Measurements from ENCODE around the gene SPRYD3.
"Not testable (repeated sequence)": the region's sequence is repeated elsewhere in the genome, so short reads cannot be mapped to it uniquely, and the experiment has no call there.

SPRYD3 gene

GRCh38 chr12:53079226-53080117, at the start of gene SPRYD3:
SPRYD3 (minus strand) TSS chr12:53079390; CDS start chr12:53079333, 57 bp downstream.
- peak; percentile 92 for DNase-seq (ENCODE audit: low read depth)

GRCh38 chr12:53127169-53127568, 48.0 kb upstream of the SPRYD3 start:
- no peak for DNase-seq (ENCODE audit: low read depth)

- DNase-seq (ENCODE audit: low read depth), result no peak
These were observed 45.1 kb upstream of the SPRYD3 start for GRCh38 chr12:53124352-53124723.

- no peak for DNase-seq (ENCODE audit: low read depth)
These were observed 44.6 kb upstream of the SPRYD3 start for GRCh38 chr12:53123578-53124351.

- no peak for DNase-seq (ENCODE audit: low read depth)
These were observed 43.8 kb upstream of the SPRYD3 start for GRCh38 chr12:53122961-53123468.

GRCh38 chr12:53120685-53121525, 41.7 kb upstream of the SPRYD3 start:
- DNase-seq (ENCODE audit: low read depth), result no peak

- DNase-seq (ENCODE audit: low read depth), result no peak
These were observed 39.6 kb upstream of the SPRYD3 start for GRCh38 chr12:53118751-53119300.

- no peak for DNase-seq (ENCODE audit: low read depth)
These were observed 36.9 kb upstream of the SPRYD3 start for GRCh38 chr12:53115891-53116648.

GRCh38 chr12:53115112-53115890, 36.1 kb upstream of the SPRYD3 start:
- DNase-seq (ENCODE audit: low read depth), result no peak

- DNase-seq (ENCODE audit: low read depth), result no peak
These were observed 34.8 kb upstream of the SPRYD3 start for GRCh38 chr12:53113951-53114350.

- DNase-seq (ENCODE audit: low read depth), result no peak
These were observed 34.0 kb upstream of the SPRYD3 start for GRCh38 chr12:53113136-53113705.

GRCh38 chr12:53112431-53112830, 33.2 kb upstream of the SPRYD3 start:
- DNase-seq (ENCODE audit: low read depth), result not testable (repeated sequence)

- DNase-seq (ENCODE audit: low read depth), result no peak
These were observed 27.9 kb upstream of the SPRYD3 start for GRCh38 chr12:53107122-53107521.

GRCh38 chr12:53105712-53106439, 26.7 kb upstream of the SPRYD3 start:
- DNase-seq (ENCODE audit: low read depth), result no peak

- no peak for DNase-seq (ENCODE audit: low read depth)
These were observed 26.1 kb upstream of the SPRYD3 start for GRCh38 chr12:53105256-53105655.

- DNase-seq (ENCODE audit: low read depth), result no peak
These were observed 24.7 kb upstream of the SPRYD3 start for GRCh38 chr12:53103860-53104305.

- DNase-seq (ENCODE audit: low read depth), result no peak
These were observed 24.0 kb upstream of the SPRYD3 start, which contains the start of gene SOAT2 for GRCh38 chr12:53102883-53103807. SOAT2 (plus strand) TSS chr12:53103486; CDS start chr12:53103578, 92 bp downstream.

Measured in stimulated activated CD8-positive, alpha-beta memory T cell treated with anti-CD3 and anti-CD28 coated beads, Interleukin-15, amount 100 ng/mL, for 24 hours (primary cell).